GM21737 (cell line): ENCODE measurements around the gene CAMTA1.

Source experiments
- ATAC-seq: cut with Tn5 transposase; IDR thresholded peaks from one replicate; pipeline ENCODE4 v1.9.1; 2021; ENCODE audit warnings: mild to moderate bottlenecking, moderate library complexity; ENCODE audit not compliant: unreplicated experiment

The CAMTA1 gene

DNA sequence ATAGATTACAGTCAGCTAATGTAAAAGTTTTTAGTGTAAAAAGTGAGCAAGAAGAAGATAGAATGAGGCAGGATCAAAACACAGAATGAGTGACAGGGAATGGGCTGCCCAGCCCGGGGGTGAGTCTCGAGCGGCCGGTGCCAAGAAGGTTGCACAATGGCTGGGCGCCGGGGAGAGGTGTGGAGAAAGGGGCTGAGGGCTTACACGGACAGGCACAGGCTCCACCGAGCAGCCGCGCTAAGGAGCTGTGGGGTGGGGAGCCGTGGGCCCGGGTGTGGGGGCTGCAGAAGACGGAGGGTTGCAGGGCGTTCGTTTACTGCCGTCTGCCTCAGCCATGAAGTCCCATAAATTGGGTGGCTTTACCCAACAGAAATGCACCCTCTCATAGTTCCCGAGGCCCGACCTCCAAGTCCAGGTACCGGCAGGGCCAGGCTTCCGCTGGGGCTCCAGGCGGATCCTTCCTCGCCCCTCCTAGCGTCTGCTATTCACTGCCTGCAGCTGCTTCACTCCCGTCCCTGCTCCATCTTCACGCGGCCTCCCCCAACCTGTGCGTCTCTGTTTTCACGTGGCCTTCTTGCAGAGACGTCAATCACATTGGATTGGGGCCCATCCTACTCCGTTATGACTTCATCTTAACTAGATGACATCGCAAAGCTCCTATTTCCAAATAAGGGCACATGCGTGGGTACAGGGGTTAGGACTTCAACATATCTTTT is 277.2 kb downstream of the CAMTA1 start:
- no peak for ATAC-seq

DNA sequence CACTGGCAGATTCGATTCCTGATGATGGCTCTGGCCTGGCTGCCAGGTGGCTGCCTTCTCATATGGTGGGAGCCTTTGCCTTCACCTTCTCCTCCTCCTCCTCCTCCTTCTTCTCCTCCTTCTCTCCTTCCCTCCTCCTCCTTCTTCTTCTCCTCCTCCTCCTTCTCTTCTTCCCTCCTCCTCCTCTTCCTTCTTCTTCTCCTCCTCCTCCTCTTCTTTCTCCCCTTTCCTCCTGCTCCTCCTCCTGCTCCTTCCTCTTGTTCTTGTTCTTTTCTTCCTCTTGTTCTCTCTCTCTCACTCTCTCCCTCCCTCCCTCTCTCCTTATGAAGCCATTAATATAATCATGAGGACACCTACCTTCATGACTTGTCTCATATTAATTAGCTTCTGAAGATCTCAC is 278.7 kb downstream of the CAMTA1 start:
- no peak for ATAC-seq

DNA sequence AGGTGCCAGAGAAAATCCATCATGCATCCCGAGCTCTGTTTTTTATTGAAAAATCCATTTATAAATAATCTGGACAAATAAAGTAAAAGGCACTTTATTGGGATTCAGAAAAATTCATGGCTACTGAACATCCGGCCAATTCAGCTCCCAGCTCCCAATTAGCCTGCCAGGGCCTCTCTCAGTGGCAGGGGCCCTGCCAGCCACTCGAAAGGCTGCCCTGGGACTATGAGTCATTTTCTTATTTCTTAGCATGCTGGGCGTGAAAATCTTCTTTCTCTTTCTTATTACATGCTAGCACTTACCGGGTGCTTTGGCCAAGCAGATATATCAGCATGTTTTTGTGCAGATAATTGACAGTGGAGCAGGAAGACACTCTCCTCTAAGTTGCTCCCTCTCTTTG is 283.3 kb downstream of the CAMTA1 start:
- no peak for ATAC-seq

DNA sequence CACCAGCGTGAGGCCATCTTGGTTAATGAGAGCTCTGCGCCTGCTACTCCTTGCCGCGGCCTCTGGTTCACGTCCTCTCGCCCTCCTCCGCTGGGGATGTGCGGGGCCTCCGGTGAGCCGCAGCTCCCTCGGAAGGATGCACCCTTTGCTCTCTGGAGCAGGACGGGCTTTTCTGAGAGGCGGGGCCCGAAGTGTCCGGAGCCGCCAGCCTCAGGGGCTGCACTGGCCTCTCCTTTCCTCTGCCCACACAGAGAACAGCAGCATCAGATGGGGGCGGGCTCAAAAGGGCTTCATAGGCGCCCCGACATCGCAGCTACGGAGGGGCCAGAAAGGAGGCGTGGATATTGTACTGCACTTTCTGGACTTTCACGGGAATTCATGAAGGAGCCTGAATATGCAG is 284.7 kb downstream of the CAMTA1 start:
- ATAC-seq: no peak

DNA sequence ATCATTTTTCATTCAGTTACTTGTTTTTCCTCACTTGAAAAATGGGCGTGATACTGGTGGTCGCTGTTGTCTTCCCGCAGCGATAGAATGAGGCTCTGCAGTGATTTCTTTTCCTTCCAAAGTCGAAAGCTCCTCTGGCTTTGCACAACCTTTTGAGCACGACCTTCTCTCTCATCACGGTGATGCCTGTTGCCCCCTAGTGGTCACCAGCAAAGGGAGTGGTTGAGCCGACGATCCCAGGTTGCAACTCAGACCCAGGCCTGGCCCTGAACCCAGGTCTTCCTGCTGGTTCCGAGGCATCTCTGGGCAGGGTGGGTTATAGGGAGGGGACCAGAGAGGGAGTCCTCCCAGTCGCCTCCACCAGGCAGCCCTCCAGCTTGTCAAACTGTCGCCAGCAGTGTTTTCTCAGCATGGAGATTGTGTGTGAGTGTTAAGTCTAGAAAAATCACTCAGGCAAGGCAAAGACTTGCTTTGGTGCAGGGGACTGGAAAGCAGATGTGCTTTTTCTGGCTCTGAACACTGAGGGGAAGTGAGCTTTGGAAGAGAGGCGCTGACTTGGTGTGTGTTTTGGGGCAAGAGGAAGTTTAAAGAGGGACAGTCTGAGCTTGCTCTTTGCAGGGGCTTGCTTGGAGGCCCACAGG is 285.3 kb downstream of the CAMTA1 start:
- ATAC-seq: no peak

DNA sequence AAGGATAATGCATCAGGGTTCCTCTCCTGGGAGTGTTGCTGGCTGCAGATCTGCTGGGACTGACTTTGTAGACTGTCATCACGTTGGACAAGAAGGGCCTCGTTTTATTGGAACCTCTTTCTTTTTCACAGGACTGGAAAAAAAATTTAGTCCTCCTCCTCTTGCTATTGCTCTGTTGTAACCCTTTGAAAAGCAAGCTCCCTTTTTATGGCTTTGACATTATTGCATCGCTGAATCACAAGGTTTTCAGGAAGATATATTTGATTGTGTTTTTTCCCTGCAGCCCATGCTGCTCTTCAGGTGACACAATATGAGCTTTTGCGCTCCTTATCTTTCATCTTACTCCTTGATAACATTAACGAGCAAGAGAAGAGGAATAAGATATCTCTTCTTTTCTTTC is 290.9 kb downstream of the CAMTA1 start:
- ATAC-seq: no peak

DNA sequence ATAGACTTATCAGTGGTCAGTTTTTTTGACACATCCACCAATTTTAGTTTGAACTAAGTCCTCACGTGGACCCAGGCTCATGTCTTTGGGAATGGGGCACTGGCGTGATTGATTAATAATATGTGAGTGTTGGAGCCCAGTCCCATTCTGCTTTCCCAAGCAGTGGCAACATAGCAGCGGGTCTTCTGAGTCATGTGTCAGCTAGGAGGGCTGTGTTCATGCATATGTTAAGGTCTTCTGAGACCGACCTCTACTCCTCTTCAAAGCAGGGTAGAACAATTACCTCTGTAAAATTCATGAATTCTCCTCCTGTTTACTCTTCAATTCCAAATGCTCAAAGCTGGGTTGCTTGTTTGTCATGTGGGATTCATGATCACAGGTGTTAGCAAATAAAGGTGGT is 291.3 kb downstream of the CAMTA1 start:
- no peak for ATAC-seq

DNA sequence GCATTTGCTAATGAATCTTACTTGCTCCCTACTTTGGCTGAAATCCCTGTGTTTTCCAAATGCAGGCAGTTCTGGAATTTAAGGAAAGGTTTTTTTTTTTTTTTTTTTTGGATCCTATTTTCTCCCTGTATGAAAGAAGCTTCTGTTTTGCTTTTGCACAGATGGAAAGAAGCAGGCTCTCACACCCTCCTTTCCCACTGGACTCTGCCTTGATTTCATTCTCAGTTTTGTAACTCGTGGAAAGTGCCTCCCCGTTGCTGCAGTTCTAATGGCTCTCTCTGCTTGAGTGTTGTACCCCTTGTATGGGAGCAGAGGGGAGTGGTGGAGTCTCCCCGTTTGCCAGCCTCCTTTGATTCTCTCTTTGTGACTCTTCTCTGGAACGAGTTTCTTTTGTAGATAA is 291.9 kb downstream of the CAMTA1 start:
- ATAC-seq: no peak

DNA sequence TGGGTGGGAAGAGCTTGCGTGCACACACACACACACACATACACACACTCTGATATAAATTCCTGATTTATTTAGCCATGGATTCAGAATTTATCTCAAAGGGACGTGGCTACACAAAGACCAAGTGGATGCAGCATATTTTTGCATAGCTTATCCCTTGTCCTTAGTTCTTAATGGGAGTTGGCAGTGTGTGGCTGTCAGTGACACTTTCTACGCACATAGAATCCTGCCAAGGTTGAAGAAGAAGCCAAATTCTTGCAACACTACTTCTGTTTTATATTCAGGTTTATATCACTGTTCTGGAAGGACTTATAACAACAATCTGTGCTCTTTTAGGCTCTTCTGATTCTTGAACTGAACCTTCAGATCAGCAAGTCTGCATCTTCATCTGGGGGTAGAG is 292.7 kb downstream of the CAMTA1 start:
- ATAC-seq: no peak

DNA sequence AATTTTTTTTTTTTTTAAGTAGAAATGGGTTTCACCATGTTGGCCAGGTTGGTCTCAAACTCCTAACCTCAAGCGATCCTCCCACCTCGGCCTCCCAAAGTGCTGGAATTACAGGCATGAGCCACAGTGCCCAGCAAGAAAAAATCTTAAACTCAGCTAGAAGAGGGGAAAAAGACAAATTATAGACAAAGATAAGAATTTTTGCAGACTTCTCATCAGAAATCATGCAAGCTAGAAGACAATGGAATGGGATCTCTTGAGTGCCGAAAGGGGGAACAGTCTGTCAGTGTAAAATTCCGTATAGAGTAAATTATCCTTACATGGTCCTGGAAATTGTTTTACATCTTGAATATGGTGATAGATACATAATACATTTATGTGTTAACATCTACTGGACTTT is 294.4 kb downstream of the CAMTA1 start:
- no peak for ATAC-seq

DNA sequence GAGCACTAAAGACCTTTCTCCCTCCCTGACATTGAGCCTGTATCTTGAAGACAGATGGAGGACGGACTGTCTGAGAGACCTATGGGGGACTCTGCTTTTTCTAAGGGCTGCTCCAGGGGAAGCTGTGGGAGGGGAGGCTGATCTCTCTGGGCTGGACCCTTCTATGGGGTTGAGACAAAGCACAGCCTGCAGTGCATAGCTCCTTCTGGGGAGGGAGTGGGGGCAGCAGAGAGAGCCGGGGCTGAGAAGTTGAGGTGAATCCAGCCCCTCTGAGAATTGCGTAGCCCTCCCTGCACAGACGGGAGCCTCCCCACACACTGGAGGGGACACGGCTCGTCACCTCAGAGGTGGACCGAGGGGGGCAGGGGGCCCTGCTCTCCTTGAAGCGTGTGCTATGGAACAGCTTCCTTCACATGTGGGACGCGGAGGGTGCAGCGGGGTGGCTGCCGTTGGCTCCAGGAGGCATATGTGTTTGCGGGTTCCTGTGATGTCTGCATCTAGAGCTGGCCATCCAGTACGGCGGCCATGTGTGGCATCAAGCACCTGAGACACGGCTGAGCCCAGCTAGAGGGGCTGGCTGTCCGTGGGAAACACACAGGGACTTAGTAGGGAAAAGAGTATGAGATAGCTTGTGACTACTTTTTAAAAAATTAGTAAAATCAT is 299.1 kb downstream of the CAMTA1 start:
- no peak for ATAC-seq

DNA sequence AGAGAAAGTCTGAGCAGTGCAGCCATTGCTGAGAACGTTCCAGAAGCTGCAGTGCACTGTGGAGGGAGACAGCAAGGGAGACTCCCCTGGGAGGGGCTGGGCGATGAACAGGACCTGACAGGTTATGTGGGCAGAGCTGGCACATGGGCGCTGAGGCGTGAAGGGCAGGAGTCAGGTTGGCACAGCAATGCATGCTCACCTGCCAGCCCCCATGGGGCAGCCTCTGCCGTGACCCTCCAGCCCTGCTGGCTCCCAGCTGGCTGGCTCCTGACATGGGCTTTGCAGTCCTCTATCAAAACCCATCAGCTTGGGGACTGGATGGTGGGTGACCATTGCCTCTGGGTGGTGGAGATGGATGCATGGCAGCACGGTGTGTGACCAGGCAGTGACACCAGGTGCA is 300.3 kb downstream of the CAMTA1 start:
- no peak for ATAC-seq

DNA sequence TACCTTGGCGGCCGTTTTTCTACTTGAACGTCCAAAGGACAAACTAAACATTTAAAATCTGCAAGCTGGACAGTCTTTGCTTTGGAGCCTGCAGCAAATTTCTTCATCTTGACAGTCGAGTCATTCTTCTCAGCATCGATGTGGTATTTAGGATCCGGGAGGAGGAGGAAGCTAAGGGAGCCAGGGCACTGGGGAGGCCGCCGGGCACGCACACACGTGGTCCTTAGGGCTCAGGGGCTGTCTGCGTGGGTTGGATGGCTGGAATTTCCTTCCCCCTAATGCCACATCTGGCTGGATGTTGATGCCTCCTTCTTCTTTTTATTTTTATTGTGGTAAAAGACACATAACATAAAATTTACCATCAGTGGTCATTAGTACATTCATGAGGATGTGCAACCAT is 300.9 kb downstream of the CAMTA1 start:
- ATAC-seq: no peak

DNA sequence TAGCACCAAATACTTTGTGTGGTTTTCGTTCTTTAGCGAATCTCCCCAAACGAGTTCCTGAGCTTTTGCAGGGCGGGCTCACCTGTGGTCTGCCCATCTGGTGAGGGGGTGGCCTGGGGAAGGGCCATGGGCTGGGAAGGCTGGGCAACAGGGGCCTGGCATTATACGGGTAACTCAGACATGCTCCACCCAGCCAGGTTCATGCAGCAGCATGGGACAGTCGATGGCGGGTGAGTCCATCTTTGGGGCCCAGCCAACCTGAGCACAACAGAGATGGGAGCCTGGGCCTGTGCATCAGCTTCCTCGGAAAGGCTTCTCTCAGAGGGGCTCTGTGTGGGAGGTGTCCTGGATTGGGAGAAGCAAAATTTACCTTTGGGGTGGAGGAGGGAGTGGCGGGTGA is 302.6 kb downstream of the CAMTA1 start:
- ATAC-seq: no peak

DNA sequence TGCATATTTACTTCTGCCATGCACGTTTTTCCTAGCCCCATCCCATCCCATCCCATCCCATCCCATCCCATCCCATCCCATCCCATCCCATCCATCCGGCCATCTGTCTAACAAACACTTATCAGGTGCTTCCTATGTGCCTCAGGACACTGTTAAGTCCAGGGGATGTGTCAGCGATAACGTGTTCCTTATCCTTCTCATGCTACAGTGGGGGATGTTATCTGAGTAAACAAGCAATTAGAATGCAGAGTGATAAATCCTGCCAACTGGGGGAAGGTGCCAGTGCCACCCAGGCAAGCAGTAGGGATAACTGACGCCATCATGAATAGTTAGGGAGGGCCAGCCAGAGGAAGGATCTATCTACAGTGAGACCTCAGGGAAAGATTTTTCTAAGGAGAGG is 304.2 kb downstream of the CAMTA1 start:
- no peak for ATAC-seq

DNA sequence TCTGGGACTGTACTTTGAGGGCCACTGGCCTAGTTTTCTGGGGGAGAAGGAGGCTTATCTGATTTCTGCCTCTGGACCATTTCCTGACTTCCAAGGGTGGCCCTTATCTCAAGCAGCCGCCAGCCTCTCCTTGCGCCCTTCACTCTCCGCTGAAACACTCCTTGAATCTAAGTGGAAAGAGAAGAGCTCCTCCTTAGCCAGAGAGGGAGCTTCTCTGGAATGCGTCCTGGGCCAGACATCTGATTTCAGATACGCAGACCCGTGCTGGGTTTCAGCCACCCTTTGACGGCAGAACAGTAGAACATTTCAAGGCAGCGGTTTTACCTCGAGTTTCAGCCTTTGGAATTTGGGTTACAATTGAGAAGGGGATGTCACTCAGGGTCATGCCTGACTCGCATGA is 308.0 kb downstream of the CAMTA1 start:
- ATAC-seq: no peak

DNA sequence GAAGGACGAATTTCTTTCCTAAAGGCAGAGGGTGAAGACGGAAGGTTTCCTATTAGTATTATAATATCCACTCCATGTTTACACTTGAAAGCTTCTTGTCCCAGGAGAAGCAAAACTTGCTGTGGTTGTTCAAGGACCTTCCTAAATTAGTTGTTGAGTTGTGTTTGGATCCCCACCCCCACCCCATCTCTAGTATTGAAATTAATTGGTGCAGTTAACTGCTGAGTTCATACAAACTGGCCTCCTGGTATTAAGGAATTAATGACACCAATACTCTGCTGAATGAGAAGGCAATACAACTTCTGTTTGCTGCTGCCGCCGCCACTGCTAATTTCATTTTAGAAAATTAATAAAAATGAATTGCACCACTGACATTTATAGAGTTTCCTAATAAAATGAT is 308.8 kb downstream of the CAMTA1 start:
- no peak for ATAC-seq

DNA sequence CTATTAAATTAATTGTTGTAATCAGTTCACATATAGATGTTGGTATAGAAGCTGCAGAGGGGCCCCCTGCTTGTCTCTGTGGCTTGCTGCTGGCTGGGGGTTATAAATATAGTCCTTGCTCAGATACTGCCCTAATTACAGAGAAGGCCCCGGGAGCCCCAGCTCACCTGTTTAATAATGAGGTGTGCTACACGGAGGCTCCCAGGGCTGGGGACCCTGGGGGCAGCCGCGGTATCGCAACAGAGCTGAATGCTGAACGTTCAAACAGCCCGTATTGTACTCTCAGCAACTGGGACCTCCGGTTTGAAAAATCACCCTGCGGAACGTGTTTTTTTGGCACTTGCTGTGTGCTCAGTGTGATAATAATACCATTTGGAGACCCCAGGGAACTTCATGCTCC is 309.3 kb downstream of the CAMTA1 start:
- no peak for ATAC-seq

DNA sequence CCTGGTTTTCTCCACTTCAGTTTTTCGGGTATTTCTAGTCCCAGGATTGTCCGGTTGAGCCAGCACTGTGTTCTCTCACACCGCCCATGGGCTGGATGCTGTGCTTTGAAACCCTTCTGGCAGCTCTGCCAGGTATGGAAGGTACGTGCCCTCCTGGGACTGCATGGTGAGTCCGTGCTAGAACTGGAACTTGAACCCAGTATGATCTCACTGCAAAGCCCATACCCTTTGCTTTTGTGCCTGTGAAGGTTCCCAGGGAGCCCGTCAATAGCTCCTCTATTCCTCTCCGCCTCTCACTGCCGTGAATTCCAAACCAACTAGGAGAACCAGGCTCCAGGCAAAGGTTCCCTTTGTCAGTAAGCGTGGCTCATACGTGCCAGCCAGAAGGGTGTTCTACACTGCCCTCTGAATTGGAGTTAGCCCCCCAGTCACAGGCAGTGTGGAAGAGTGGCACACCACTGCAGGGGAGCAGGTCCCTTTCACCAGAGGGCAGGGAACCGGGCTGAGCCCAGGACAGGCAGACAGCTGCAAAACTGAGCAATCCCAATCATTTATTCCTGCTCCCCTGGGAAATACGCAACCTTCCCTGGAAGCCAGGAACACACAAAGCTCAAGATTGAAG is 310.2 kb downstream of the CAMTA1 start:
- ATAC-seq: no peak

DNA sequence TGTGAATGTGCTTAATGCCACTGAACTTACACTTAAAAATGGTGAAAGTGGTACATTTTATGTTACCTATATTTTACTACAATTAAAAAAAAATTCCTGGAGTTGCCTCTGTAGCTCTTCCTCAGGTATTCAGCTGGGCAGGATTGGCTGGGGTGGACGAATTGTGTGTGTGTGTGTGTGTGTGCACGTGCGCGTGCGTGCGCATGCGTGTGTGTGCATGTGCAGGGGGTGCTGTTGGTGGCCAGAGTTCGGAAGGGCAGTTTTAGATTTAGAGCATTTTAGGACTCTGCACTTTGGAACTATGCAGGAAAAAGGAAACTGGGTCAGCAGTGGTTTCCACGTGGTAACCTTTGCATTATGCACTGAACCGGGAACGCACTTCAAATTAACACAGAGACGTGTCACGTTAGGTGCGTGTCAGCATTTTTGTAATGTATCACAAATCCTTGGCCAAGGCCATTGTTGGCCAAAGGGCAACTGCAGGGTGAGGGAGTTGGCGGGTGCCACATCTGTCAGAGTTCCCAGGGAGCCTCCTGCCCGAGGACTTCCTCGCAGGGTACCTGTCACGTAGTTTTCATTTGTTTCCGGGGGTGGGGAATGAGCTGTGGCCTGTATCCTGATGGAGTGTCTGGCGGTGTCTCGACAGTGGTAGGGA is 312.8 kb downstream of the CAMTA1 start:
- ATAC-seq: no peak

DNA sequence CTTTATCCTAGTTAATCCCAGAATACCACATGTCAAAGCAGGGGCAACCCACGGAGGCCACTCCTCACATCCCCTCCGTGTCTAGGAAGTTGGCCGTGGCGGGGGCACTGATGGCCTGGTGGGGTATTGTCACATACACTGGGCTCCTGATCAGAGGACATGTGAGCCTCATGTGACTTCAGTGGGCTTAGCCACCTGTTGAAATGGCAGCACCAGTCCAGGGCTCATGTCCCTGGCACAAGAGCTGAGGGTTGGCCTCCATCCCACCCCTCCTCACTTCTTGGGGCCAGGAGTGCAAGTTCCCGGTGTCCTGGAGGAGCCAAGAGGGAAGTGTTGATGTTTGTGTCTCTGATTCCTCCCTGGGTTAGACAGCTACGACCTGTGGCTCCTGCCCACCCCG is 313.4 kb downstream of the CAMTA1 start:
- no peak for ATAC-seq
